ENCODE measurements around the gene EPHB2.

Gene EPHB2

GRCh38 chr1:22751124-22751531 lies 40.5 kb downstream of the EPHB2 start:
- DNase-seq (ENCODE audit: low read depth, low spot score): no peak

GRCh38 chr1:22752339-22752738 lies 41.7 kb downstream of the EPHB2 start:
- no peak for DNase-seq (ENCODE audit: low read depth, low spot score)

GRCh38 chr1:22753481-22753971 lies 42.9 kb downstream of the EPHB2 start:
- DNase-seq (ENCODE audit: low read depth, low spot score): no peak

GRCh38 chr1:22754106-22754768 lies 43.6 kb downstream of the EPHB2 start:
- DNase-seq (ENCODE audit: low read depth, low spot score): no peak

GRCh38 chr1:22754824-22755223 lies 44.2 kb downstream of the EPHB2 start:
- DNase-seq (ENCODE audit: low read depth, low spot score): no peak

GRCh38 chr1:22755641-22756040 lies 45.0 kb downstream of the EPHB2 start:
- DNase-seq (ENCODE audit: low read depth, low spot score): no peak

GRCh38 chr1:22756125-22756735 lies 45.6 kb downstream of the EPHB2 start:
- DNase-seq (ENCODE audit: low read depth, low spot score): no peak

GRCh38 chr1:22760455-22760854 lies 49.8 kb downstream of the EPHB2 start:
- DNase-seq (ENCODE audit: low read depth, low spot score): no peak

- no peak for DNase-seq (ENCODE audit: low read depth, low spot score)
Observed at GRCh38 chr1:22761101-22761500, 50.5 kb downstream of the EPHB2 start.

GRCh38 chr1:22761821-22762220 lies 51.2 kb downstream of the EPHB2 start:
- no peak for DNase-seq (ENCODE audit: low read depth, low spot score)

- DNase-seq (ENCODE audit: low read depth, low spot score): no peak
Observed at GRCh38 chr1:22763487-22764200, 53.0 kb downstream of the EPHB2 start.

- no peak for DNase-seq (ENCODE audit: low read depth, low spot score)
Observed at GRCh38 chr1:22767852-22768251, 57.2 kb downstream of the EPHB2 start.

GRCh38 chr1:22769932-22770331 lies 59.3 kb downstream of the EPHB2 start:
- DNase-seq (ENCODE audit: low read depth, low spot score): no peak

GRCh38 chr1:22772014-22772413 lies 61.4 kb downstream of the EPHB2 start:
- no peak for DNase-seq (ENCODE audit: low read depth, low spot score)

GRCh38 chr1:22773981-22774832 lies 63.6 kb downstream of the EPHB2 start:
- no peak for DNase-seq (ENCODE audit: low read depth, low spot score)

- no peak for DNase-seq (ENCODE audit: low read depth, low spot score)
Observed at GRCh38 chr1:22774833-22775182, 64.2 kb downstream of the EPHB2 start.

GRCh38 chr1:22775478-22775877 lies 64.8 kb downstream of the EPHB2 start:
- no peak for DNase-seq (ENCODE audit: low read depth, low spot score)

- DNase-seq (ENCODE audit: low read depth, low spot score): no peak
Observed at GRCh38 chr1:22776035-22776613, 65.5 kb downstream of the EPHB2 start.

GRCh38 chr1:22777388-22778057 lies 66.9 kb downstream of the EPHB2 start:
- DNase-seq (ENCODE audit: low read depth, low spot score): no peak

- DNase-seq (ENCODE audit: low read depth, low spot score): no peak
Observed at GRCh38 chr1:22778408-22778807, 67.8 kb downstream of the EPHB2 start.
